Keratinocyte (primary cell): ENCODE measurements around the gene ZNF143. TPM values are rescaled to one million over a fixed set of nuclear protein-coding genes. Genes with fewer than 3 reads are reported as not detected.
"Not testable (repeated sequence)": the region's sequence is repeated elsewhere in the genome, so short reads cannot be mapped to it uniquely, and the experiment has no call there.

ENCODE experiments used
- DNase-seq: peaks from one replicate; pipeline ENCODE4 v3.0.0-alpha.2; 2011; ENCODE audit warnings: low read depth, missing footprints, low spot score
- FAIRE-seq: peaks from 2 replicates; lab custom pipeline; 2011; peaks lifted over from hg19 to GRCh38; lab: Jason Lieb, UNC
- H2AFZ ChIP-seq: 2 replicates; pipeline ENCODE4 v1.6.0; 2012; ENCODE audit warnings: low read length, control low read depth, inconsistent platforms; ENCODE audit not compliant: control insufficient read depth
- H3K27ac ChIP-seq: 2 replicates; pipeline ENCODE4 v1.5.1; 2011; ENCODE audit warnings: low read length; ENCODE audit not compliant: control insufficient read depth, insufficient read depth
- H3K27me3 ChIP-seq: 3 replicates; pipeline ENCODE4 v1.6.0; 2011; ENCODE audit warnings: low read length; ENCODE audit not compliant: control insufficient read depth, insufficient read depth; ENCODE audit errors: extremely low read depth
- H3K36me3 ChIP-seq, 2 experiments: 2 replicates in 1 of 2; 3 replicates in 1 of 2; pipeline ENCODE4 v1.5.1; 2011; ENCODE audit warnings: low read length in 2 of 2, mild to moderate bottlenecking in 1 of 2; ENCODE audit not compliant: control insufficient read depth in 2 of 2, insufficient read depth in 2 of 2; ENCODE audit errors: extremely low read depth in 1 of 2
- H3K4me1 ChIP-seq: 3 replicates; pipeline ENCODE4 v1.5.1; 2011; ENCODE audit warnings: low read length; ENCODE audit not compliant: control insufficient read depth, insufficient read depth; ENCODE audit errors: extremely low read depth
- H3K4me2 ChIP-seq: 3 replicates; pipeline ENCODE4 v1.6.0; 2011; ENCODE audit warnings: low read depth, low read length; ENCODE audit not compliant: control insufficient read depth, insufficient read depth; ENCODE audit errors: extremely low read depth
- H3K4me3 ChIP-seq, 3 experiments: fragments of 200-600 bp in 1 of 3; sonication (generic) in 1 of 3; 2 replicates in 2 of 3; 3 replicates in 1 of 3; pipeline ENCODE4 v1.5.1; 2011 to 2016; ENCODE audit warnings: low read length in 3 of 3, mild to moderate bottlenecking in 3 of 3, control low read depth in 2 of 3, inconsistent platforms in 1 of 3, low read depth in 1 of 3, mixed read lengths in 1 of 3, mixed run types in 1 of 3, moderate library complexity in 1 of 3; ENCODE audit not compliant: control insufficient read depth in 2 of 3, insufficient read depth in 2 of 3; ENCODE audit errors: extremely low read depth in 1 of 3
- H3K79me2 ChIP-seq: 2 replicates; pipeline ENCODE4 v1.6.0; 2012; ENCODE audit warnings: low read length; ENCODE audit not compliant: control insufficient read depth, insufficient read depth
- H3K9ac ChIP-seq: 3 replicates; pipeline ENCODE4 v1.6.0; 2011; ENCODE audit warnings: low read length; ENCODE audit not compliant: control insufficient read depth, insufficient read depth; ENCODE audit errors: extremely low read depth
- H3K9me1 ChIP-seq: 3 replicates; pipeline ENCODE4 v1.6.0; 2011; ENCODE audit warnings: low read length; ENCODE audit not compliant: control insufficient read depth, insufficient read depth; ENCODE audit errors: extremely low read depth
- H3K9me3 ChIP-seq: 2 replicates; pipeline ENCODE4 v1.5.1; 2012; ENCODE audit warnings: low read depth, low read length; ENCODE audit not compliant: control insufficient read depth
- H4K20me1 ChIP-seq: 3 replicates; pipeline ENCODE4 v1.6.0; 2011; ENCODE audit warnings: low read length; ENCODE audit not compliant: control insufficient read depth, insufficient read depth; ENCODE audit errors: extremely low read depth
- CTCF ChIP-seq, 3 experiments: IDR thresholded peaks in 1 of 3; conservative IDR thresholded peaks in 1 of 3; optimal IDR thresholded peaks in 1 of 3; 2 replicates in 2 of 3; 3 replicates in 1 of 3; pipeline versions ENCODE3 to v1.5.1; 2011; ENCODE audit warnings: low read length in 3 of 3, mild to moderate bottlenecking in 3 of 3, moderate library complexity in 2 of 3, control low read depth in 1 of 3, inconsistent platforms in 1 of 3; ENCODE audit not compliant: insufficient read depth in 2 of 3; ENCODE audit errors: extremely low read depth in 1 of 3
- EZH2 ChIP-seq: IDR thresholded peaks from one replicate; pipeline ENCODE4 v1.6.1; 2012; ENCODE audit warnings: inconsistent platforms, mild to moderate bottlenecking, low read length, moderate library complexity
- dilution Hi-C: fragments of 300-500 bp; cut with MboI; formaldehyde crosslinking; loops from one replicate; pipeline ENCODE4 v1.7.0; 2020; ENCODE audit warnings: low sequenced_read_pairs; ENCODE audit not compliant: extremely low pct_ligation_motif_present
- polyA plus RNA-seq, 5 experiments: library from polyadenylated mRNA; depleted of rRNA in 3 of 5; stranded (reverse) in 3 of 5; stranded (forward) in 1 of 5; unstranded in 1 of 5; fragments of >200 nt; gene quantifications; 1 replicate in 1 of 5; 2 replicates in 3 of 5; 3 replicates in 1 of 5; pipeline versions ENCODE4 v1.2.1 to v1.2.3, GENCODE V29; 2011 to 2012; ENCODE audit warnings: missing spikeins in 2 of 5, low read depth in 1 of 5, low replicate concordance in 1 of 5

The ZNF143 gene
- polyA plus RNA-seq, 1 donor (not counting 4 experiments of a cell fraction or from before 2014, with no cell fraction given), result 32.0 TPM

DNA sequence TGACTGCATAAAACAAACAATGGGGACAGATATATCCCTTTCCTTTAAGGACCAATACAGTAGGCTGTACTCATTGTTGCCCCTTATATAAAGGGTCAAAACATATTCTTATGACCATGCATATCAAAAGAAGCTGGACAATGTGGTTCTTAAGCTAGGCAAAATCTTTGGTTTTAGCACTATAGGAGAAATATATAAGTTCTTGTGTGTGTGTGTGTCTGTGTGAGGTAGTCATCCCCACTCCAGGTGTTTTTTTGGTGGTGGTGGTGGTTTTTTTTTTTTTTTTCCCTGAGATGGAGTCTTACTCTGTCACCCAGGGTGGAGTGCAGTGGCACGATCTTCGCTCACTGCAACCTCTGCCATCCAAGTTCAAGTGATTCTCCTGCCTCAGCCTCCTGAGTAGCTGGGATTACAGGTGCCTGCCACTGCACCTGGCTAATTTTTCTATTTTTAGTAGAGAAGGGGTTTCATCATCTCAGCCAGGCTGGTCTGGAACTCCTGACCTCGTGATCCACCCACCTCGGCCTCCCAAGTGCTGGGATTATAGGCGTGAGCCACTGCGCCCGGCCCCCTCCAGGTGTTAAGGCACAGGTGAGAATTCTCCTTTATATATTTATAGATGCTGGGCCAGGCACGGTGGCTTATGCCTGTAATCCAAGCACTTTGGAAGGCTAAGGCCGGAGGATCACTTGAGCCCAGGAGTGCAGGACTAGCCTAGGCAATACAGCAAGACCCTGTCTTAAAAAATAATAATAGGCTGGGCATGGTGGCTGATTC is 12.0 kb upstream of the ZNF143 start:
- no peaks in the 10 kb centered on the region for H3K9me1 ChIP-seq
- no peak for FAIRE-seq
- no peaks in the 10 kb centered on the region for H3K9me3 ChIP-seq
- TF ChIP-seq EZH2, result no peak
- no peak for TF ChIP-seq CTCF (optimal IDR thresholded peaks at IDR 0.05 in 1 of 3, IDR thresholded peaks at IDR 0.05 in 1 of 3, conservative IDR thresholded peaks at IDR 0.05 in 1 of 3; ENCODE audit: extremely low read depth in 1 of 3, insufficient read depth in 2 of 3, low read length in 3 of 3)
- no peaks in the 10 kb centered on the region for H3K27me3 ChIP-seq
- no peak overlapping the region for H3K4me3 ChIP-seq
- no peak overlapping the region for H3K9ac ChIP-seq
- dilution Hi-C loops, result no loop called here
- H3K4me1 ChIP-seq, result no peaks in the 10 kb centered on the region
- no peak overlapping the region for H3K27ac ChIP-seq
- H3K36me3 ChIP-seq, result peaks cover 2 to 8% of the 10 kb centered on the region in 2 experiments
- H2AFZ ChIP-seq, result no peak overlapping the region
- no peaks in the 10 kb centered on the region for H4K20me1 ChIP-seq
- H3K4me2 ChIP-seq, result no peak overlapping the region
- H3K79me2 ChIP-seq, result no peaks in the 10 kb centered on the region
- DNase-seq, result no peak

DNA sequence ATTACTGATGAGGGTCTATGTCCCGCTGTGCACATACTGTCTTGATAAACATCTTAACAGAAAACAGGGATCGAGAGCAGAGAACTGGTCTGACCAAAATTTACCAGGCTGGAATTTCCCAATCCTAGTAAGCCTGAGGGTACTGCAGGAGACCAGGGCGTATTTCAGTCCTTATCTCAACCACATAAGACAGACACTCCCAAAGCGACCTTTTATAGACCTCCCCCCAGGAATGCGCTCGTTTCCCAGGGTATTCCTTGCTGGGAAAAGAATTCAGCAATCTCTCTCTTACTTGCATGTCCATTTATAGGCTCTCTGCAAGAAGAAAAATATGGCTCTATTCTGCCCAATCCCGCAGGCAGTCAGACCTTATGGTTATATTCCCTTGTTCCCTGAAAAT is 8.8 kb upstream of the ZNF143 start:
- H4K20me1 ChIP-seq, H3K9me1 ChIP-seq, H3K9me3 ChIP-seq, H3K9ac ChIP-seq, H3K4me2 ChIP-seq, H3K4me1 ChIP-seq, H2AFZ ChIP-seq, H3K27ac ChIP-seq, H3K27me3 ChIP-seq, H3K36me3 ChIP-seq, H3K79me2 ChIP-seq, dilution Hi-C loops, DNase-seq, FAIRE-seq, H3K4me3 ChIP-seq: not testable (repeated sequence)

GRCh38 chr11:9455722-9456121 is 5.1 kb upstream of the ZNF143 start:
- peaks cover 14% of the 10 kb centered on the region for H3K79me2 ChIP-seq
- H3K9me1 ChIP-seq, result no peaks in the 10 kb centered on the region
- no peaks in the 10 kb centered on the region for H3K36me3 ChIP-seq
- FAIRE-seq, result no peak
- no peaks in the 10 kb centered on the region for H3K9me3 ChIP-seq
- dilution Hi-C loops, result no loop called here
- no peak for DNase-seq
- no peak overlapping the region for H3K4me2 ChIP-seq
- H3K9ac ChIP-seq, result no peak overlapping the region
- no peaks in the 10 kb centered on the region for H4K20me1 ChIP-seq
- TF ChIP-seq CTCF (optimal IDR thresholded peaks at IDR 0.05 in 1 of 3, IDR thresholded peaks at IDR 0.05 in 1 of 3, conservative IDR thresholded peaks at IDR 0.05 in 1 of 3; ENCODE audit: extremely low read depth in 1 of 3, insufficient read depth in 2 of 3, low read length in 3 of 3) (no peak), EZH2 (no peak)
- H3K27me3 ChIP-seq, result no peaks in the 10 kb centered on the region
- H3K27ac ChIP-seq, result no peak overlapping the region
- no peak overlapping the region for H3K4me3 ChIP-seq
- H2AFZ ChIP-seq, result no peak overlapping the region
- peaks cover 3% of the 10 kb centered on the region for H3K4me1 ChIP-seq
